ENCODE results near the gene UBL4A.

Gene UBL4A

DNA sequence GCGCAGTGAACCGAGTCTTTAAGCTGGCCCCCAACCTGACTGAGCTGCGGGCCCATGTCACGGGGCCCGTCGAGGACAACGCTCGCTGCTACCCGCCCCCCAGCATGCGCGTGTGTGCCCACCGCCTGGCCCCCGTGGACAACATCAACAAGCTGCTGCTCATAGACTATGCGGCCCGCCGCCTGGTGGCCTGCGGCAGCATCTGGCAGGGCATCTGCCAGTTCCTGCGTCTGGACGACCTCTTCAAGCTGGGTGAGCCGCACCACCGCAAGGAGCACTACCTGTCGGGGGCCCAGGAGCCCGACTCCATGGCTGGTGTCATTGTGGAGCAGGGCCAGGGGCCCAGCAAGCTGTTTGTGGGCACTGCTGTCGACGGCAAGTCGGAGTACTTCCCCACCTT lies 26.1 kb downstream of the UBL4A start:
- DNase-seq: no peak

DNA sequence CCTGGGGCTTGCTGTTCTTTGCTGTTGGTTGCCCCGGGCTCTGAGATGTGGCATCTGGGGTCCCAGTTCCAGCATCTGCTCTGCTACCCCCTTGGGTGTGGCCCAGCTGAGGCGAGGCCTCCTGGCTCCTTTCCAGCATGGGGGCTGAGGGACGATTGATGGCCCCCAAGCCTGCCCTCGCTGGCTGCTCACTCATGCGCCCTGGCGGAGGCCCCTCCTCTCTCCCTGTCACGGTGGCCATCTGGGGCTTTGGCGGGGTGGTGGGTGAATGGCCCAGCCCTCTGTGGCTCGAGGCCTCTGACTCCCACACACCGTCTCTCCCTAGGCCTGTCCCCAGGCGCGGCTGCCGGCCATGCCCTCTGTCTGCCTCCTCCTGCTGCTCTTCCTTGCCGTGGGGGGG lies 26.6 kb downstream of the UBL4A start:
- no peak for DNase-seq

DNA sequence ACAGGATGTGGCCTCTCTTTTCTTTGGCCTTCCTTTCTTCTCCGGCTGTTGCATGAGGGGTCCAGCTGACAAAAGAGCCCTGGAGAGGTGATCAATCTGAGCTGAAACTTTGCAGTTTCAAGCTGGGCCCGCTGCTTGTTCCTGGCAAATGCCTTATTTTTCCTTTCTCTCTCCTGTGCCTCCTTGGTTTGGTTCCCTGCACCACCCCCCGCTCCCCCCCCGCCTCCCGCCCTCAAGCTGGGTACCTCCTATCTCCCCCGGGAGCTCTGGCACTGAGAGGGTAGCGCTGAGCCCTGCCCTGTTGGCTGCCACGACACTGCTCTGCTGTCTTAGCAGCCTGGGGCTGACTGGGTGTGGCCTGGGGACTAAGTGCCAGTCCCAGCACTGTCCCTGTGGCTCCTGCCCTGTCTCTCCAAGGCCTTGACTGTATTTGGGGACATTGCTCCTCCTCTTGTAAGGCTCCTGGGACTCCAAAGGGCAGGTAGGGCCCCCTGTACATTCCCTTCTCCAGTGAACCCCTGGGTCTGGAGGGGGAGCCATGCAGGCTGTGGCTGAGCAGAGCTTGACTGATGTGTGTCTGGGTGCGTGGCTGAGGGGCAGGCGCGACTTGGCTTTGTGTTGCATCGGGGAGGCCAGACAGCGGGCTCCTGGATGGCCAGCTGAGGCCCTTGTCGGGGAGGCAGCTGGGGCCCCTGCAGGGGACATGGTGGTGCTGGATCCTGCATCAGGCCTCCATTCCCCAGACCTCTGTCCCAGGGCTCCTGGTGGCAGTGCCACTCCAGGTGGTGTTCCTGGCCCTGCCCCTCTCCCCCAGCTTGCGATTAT lies 27.2 kb downstream of the UBL4A start:
- peak in 1 of 6 experiments; percentile 19 for DNase-seq

DNA sequence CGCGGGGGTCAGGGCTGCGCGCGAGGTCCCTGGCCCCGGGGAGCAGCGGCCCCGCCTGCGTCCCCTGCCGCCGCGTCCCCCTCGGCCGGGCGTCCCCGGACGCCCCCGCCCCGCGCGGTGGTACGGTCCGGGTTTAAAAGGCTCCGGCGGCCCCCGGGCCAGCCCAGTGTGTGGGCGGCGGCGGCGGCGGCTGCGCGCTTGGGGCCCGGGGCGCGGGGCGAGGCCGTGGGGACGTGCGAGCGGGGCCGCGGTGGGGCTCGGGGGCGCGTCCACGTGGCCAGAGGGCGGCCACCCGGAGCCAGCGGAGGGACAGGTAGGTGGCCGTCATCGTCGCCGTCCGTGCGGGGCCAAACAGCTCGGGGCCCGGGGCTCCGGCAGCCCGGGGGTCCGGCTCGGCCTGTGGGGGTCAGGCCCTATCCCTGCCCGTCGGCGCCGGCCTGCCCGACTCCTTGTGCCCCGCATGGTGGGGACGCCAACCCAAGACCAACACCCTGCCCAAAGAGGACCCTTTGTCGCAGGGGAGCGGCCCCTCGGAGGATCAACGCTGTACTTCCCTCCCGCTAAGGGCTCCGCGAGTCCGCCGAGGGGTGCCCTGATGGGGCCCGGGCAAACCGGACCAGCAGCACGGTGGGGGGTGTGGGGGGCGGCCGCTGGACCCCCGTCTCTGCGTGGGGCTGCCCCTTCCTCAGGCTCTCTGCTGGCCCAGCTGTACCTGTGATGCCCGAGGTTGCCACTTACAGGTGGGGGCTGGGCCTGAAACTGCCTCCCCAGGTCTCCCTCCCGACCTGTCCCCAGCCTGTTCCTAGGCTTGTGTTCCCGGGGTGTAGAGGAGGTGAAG lies 28.1 kb downstream of the UBL4A start, which contains the start of gene PLXNA3:
Gene PLXNA3, plus strand, starts transcription at position 166 of the 838 bp plus-strand sequence. CDS start 1,903 bp downstream, outside the sequence.
- DNase-seq: peak; percentile 36 to 70 (median 59)

DNA sequence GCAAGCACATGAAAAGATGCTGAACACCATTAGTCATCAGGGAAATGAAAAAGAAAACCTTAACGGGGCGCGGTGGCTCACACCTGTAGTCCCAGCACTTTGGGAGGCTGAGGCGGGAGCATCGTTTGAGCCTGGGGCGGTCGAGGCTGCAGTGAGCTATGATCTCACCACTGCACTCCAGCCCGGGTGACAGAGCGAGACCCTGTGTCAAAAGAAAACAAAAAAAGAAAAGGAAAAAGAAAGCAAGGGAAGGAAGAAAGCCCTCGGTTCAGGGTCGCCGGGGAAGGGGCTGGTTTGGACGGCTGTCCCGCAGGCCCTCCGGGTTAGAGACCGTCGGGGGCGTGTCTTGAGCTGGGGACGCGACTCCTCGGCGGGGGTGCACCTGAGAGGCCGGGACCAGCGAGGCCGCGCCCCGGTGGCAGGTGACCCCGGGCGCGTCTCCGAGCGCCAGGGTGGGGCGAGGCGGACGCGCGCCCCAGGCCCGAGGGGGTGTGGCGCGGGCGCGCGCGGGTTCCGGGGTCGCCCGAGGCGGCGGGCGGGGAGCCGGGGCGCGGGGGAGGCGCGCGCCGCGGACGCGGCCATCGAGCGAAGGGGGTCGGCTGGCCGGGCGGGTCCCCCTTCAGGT lies 28.8 kb downstream of the UBL4A start:
- DNase-seq: peak in 5 of 6 experiments; percentile 36 to 70 (median 51)

DNA sequence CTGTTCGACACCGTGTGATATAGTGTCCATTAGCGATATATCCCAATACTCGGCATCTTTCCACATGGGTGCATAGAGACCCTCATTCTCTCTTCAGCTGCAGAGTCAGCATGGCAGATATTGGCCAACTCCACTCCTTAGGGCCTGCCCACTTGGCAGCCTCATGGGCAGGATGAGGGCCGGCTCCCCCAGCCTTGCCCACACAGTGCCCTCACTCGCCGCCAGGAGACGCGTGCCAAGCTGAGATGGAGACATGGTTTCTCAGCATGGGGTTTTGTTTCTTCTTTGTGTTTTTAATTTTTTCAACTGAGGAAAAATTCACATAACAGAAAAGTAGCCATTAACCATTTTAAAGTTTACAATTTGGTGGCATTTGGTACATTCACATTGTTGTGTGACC lies 33.6 kb downstream of the UBL4A start:
- DNase-seq: no peak

DNA sequence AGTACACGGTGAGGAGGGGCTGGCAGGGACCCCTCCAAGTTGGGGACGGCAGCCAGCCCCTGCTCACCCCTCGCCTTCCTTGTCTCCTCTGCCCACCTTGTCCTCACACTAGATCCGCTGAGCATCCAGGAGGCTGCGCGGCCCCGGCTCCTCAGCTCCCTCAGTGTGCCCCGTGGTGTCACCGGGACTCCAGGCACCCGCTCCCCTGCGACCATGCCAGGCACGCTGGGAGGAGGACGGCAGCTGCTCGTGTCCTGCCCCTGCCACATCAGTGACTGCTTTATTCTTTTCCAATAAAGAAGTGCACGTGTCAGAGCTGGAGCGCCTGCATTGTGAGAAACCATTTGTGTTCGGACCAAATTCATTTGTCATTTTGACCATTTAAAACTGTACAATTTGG lies 36.1 kb downstream of the UBL4A start:
- DNase-seq: no peak

DNA sequence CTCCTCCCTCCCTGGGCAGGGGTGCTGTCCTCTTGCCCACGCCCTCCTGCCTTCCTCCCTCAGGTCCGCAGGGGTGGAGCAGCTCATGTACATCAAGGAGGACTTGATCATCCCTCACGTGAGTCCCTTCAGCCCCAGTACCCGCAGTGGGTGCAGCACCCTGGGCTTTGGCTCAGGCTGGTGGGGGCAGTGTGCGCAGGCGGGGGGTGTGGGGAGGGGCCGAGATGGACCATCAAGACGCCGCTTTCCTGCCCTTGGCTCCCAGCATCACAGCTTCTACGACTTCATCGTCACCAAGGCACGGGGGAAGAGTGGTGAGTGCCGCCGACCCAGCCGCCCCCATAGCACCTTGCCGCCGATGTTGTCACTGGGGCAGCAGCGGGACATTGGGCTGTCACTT lies 36.8 kb downstream of the UBL4A start:
- no peak for DNase-seq

DNA sequence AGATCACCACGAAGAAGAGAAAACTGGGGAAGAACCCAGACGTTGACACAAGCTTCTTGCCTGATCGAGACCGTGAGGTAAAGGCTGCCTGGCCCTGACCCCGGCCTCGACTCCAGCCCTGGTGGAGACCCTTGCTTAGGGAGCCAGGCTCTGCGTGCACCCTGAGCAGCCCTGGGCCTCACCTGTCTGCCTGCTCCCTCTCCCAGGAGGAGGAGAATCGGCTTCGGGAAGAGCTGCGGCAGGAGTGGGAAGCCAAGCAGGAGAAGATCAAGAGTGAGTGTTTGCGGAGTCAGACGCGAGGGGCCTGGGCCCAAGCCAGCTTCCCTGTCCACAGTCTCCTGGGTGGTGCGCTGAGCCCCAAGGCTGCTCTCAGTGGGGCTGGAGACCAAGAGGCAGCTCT lies 37.9 kb downstream of the UBL4A start:
- no peak for DNase-seq

DNA sequence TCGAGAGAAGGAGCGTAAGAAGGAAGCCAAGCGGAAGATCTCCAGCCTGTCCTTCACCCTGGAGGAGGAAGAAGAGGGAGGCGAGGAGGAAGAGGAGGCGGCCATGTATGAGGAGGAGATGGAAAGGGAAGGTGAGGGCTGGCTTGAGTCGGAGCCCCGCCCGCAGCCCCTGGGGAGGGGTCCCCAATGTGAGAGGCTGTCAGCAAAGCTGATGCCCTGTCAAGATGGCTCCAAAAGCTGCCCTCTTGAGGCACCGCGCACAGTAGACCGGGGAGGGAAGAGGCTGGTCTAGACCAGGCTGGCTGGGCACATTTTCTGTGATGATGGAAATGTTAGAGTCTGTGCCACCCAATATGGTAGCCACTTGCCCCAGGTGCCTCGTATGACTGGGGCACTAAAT lies 40.0 kb downstream of the UBL4A start:
- no peak for DNase-seq

DNA sequence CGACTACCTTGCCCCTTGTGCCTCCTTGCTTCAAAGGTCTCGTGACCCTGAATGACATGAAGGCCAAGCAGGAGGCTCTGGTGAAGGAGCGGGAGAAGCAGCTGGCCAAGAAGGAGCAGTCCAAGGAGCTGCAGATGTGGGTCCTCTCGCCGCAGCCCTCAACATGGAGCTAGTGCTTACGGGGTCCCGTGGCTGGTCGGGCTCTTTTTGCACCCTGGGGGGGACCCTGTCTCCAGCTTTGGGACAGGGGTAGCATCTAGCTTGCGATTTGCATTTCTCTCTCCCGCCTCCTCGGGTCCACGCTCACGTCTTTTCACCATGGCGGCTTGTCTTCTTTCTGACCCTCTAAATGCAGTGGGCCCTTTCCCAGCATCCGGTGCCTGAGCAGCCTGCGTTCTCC lies 40.6 kb downstream of the UBL4A start:
- DNase-seq: no peak

DNA sequence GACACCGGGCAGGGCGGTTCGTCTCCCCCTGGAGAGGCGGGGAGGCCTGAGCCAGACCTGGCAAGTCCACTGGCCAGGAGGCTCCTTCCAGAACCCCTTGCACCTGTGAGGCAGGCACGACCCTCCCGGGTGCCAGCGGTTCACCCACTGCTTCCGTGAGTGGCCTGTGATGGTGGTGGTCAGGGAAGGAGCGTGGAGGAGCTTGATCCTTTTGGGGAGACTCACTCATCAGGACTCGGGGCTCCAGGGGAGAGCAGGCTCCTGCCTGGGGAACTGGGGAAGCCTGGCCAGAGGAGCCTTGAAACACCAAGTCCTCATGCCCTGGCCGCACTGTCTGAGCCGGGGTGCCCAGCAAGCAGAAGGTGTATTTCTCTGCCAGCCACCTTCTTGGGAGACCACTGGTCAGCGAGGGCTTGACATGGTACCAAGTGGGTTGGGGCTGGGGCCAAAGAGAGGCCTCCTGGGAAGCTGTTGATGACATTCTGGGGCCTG lies 41.6 kb downstream of the UBL4A start:
- DNase-seq: no peak

DNA sequence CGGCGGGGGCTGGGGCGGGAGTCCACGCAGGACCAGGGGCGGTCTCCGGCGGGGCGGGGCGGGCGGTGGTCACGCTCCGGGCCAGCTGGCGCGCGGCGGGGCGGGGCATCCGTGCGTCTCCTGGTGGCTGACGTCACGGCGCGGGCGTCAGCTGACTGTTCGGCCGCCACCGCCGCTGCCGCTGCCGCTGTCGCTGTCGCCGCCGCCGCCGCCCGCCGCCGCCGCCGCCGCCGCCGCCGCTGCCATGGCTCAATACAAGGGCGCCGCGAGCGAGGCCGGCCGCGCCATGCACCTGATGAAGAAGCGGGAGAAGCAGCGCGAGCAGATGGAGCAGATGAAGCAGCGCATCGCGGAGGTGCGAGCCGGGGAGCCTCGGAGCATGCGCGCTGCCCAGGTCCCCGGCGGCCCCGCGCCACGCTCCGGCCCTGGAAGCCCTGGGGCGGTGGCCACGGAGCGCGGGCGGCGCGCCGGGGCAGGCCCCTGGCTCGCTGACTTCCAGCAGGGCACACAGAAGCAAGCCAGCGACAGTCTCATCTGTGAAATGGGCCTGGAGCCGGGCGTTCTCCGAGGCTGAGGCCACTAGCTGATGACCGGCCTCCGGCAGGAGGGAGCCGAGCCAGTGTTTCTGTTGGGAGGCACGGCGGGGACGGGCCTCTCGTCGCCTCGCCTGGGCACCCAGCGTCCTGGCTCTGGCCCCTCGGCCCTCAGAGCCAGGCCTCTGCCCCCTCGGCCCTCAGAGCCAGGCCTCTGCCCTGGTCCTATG lies 42.2 kb downstream of the UBL4A start, which contains the start of gene FAM50A:
Gene FAM50A, plus strand, starts transcription at position 150 of the 763 bp plus-strand sequence. Its CDS starts 95 bp downstream, at position 245.
- DNase-seq: peak; percentile 24 to 65 (median 46)

DNA sequence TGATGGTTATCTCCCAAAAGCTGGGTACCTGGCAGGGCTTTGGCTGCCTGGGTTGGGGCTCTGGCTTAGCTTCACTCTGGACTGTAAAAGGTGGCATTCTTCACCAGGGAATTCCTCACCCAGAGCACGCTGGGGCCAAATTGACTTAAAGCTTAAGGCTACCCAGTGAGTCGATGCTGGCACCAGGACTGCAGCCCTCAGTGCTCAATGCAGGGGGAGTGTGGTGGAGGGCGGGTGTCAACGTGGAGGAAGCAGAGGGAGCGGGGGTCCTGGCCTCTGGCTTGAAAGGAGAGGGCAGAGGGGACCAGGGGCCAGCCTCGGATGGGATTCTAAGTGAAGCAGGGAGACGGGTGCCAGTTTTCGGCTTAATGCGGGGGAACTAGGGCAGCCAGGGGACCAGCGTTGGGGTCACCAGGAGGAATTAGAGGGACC lies 42.9 kb downstream of the UBL4A start:
- no peak for DNase-seq

DNA sequence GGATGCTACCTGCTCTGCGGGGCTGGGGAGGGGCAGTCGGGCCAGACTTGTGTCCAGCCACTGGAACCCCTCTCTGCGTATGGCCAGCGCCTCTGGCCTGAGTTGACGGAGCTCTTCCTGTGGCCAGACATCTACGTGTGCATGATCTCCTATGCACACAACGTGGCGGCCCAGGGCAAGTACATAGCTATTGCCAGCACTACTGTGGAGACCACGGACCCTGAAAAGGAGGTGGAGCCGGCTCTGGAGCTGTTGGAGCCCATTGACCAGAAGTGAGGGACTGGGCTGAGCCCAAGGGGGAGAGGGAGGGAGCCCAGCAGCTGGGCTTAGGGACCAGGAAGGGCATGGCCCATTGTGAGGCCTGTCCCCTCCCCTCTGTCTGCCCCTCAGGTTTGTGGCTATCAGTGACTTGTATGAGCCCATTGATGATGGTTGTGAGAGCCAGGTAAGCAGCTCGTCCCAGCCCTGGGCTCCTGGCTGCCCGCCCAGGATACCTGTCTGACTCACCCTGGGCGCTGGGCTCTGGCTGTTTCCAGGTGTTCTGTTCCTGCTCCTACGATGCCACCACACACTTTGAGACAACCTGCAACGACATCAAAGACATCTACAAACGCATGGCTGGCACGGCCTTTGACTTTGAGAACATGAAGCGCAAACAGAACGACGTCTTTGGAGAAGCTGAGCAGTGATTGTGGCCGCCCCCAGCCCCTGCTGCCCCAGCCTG lies 44.3 kb downstream of the UBL4A start:
- no peak for DNase-seq

DNA sequence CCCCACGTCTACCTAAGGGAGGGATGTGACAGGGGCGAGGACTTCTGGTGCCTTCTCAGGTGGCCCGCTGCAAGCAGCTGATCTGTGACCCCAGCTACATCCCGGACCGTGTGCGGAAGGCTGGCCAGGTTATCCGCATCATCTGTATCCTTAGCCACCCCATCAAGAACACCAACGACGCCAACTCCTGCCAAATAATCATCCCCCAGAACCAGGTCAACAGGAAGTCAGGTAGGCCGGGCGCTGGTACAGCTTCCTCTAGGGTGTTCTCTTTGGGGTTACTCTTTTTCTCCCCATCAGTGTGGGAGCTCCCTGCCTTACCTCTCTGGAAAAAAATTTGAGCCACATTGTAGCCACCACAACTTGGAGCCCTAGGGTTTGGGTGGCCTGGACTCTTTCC lies 44.9 kb downstream of the UBL4A start:
- DNase-seq: no peak

DNA sequence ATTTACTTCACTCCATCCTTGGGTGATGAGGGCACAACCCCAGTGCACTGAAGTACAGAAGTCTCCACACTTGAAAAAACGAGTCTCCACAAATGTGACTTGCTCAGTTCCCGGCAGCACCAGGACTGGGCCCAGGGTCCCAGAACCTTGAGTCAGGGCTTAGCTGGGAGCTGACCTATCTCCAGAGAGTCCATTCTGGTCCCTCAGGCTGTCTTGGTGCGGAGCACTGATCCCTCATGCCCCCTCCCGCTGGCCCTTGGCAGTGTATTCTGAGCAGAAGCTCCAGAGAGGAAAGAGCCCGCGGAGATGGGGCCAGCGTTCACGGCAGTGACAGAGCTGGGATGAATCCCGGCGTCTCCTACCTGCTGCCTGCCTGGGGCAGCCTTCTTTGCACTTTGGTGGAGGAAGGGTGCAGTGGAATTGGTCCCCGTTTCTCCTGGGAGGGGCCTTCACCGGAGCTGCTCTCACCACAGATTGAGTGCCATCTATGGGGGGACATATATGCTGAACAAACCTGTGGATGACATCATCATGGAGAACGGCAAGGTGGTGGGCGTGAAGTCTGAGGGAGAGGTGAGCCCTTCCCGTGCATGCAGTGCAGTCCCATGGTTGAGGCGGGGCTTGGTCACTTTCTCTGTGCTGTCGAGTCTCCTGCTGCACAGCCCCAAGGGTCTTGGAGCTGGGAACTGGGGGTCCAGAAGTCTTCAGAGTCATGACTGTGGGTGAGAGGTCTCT lies 45.6 kb downstream of the UBL4A start:
- no peak for DNase-seq

DNA sequence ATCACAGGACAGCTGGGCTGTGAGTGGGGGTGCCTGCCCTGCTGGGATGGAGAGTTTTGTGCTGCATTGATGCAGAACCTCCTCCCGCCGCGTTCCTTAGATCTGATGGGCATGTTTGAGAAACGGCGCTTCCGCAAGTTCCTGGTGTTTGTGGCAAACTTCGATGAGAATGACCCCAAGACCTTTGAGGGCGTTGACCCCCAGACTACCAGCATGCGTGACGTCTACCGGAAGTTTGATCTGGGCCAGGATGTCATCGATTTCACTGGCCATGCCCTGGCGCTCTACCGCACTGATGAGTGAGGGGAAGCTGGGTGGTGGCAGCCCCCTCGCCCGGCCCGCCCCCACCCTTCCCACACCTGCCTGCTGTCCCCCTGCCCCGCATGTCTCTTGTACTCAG lies 46.6 kb downstream of the UBL4A start:
- DNase-seq: no peak

DNA sequence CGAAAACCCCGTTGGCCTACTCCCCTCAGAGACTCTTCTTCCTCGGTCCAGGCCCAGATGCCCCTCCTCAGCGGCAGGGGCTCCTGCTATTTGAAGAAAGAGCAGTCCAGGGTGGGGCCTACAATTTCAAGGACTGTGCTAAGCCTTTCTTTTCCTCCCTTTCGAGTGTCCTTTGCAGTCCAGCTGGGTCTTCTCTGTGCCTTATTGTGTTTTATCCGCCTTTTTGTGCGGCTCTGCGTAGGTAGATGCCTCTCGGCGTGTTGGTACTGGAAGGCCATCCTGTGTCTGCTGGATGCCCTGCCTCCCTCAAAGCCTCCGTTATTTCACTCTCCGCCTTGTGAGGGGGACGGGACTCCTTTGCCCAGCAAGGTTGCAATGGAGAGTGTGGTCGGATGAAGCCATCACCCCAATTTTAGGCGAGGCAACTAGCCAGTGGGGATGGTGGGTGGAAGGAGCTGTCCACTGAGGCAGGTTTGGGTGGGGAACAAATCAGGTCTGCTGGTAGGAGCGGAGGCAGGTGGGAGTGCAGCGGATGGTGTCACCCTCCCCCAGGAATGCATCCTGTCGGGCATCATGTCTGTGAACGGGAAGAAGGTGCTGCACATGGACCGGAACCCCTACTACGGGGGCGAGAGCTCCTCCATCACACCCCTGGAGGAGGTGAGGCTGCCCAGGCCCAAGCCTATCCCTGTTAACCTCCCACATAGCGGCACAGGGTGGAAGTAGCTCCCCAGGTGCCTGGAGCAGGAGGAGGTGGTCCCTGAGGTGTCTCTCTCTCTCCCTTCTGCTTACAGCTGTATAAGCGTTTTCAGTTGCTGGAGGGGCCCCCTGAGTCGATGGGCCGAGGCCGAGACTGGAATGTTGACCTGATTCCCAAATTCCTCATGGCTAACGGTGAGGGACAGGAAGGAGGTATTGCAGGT lies 48.2 kb downstream of the UBL4A start:
- no peak for DNase-seq

All from stimulated activated naive CD4-positive, alpha-beta T cell (primary cell).